ENCODE data around the gene MORC4. TPM values are rescaled to one million over a fixed set of nuclear protein-coding genes. Genes with fewer than 3 reads are reported as not detected.
A peak's percentile ranks its signal among the peaks of the same experiment; 100 is the strongest.

The MORC4 gene
- total RNA-seq, 1 donor from 2014 or later = 23.5 TPM

GRCh38 chrX:106901341-106901740 is 98.7 kb downstream of the MORC4 start:
- no peak for TF ChIP-seq CTCF (IDR thresholded peaks at IDR 0.05)
- no peak for DNase-seq (ENCODE audit: extremely low spot score, unreplicated experiment)
- H3K4me3 Mint-ChIP-seq (ENCODE audit: unreplicated experiment) = no peak overlapping the region
- no peak overlapping the region for H3K27ac Mint-ChIP-seq (ENCODE audit: unreplicated experiment)
- H3K4me1 Mint-ChIP-seq (ENCODE audit: unreplicated experiment) = peaks cover 20% of the 10 kb centered on the region
- no peaks in the 10 kb centered on the region for H3K27me3 Mint-ChIP-seq (ENCODE audit: unreplicated experiment)
- H3K9me3 Mint-ChIP-seq (ENCODE audit: unreplicated experiment) = no peaks in the 10 kb centered on the region
- no peaks in the 10 kb centered on the region for H3K36me3 Mint-ChIP-seq (ENCODE audit: unreplicated experiment)

- H3K4me3 Mint-ChIP-seq (ENCODE audit: unreplicated experiment) = no peak overlapping the region
- DNase-seq (ENCODE audit: extremely low spot score, unreplicated experiment) = no peak
Observed at GRCh38 chrX:106899841-106900240, 100.2 kb downstream of the MORC4 start.

GRCh38 chrX:106899276-106899675 is 100.7 kb downstream of the MORC4 start:
- H3K4me1 Mint-ChIP-seq (ENCODE audit: unreplicated experiment) = peaks cover 30% of the 10 kb centered on the region
- DNase-seq (ENCODE audit: extremely low spot score, unreplicated experiment) = no peak
- no peaks in the 10 kb centered on the region for H3K9me3 Mint-ChIP-seq (ENCODE audit: unreplicated experiment)
- H3K27ac Mint-ChIP-seq (ENCODE audit: unreplicated experiment) = no peak overlapping the region
- no peak overlapping the region for H3K4me3 Mint-ChIP-seq (ENCODE audit: unreplicated experiment)
- no peak for TF ChIP-seq CTCF (IDR thresholded peaks at IDR 0.05)
- no peaks in the 10 kb centered on the region for H3K36me3 Mint-ChIP-seq (ENCODE audit: unreplicated experiment)
- H3K27me3 Mint-ChIP-seq (ENCODE audit: unreplicated experiment) = no peaks in the 10 kb centered on the region

More at GRCh38 chrX:106899841-106900240, 100.2 kb downstream of the MORC4 start:
- Mint-ChIP-seq H3K36me3 (ENCODE audit: unreplicated experiment) (no peaks in the 10 kb centered on the region), H3K27ac (ENCODE audit: unreplicated experiment) (no peak overlapping the region), H3K27me3 (ENCODE audit: unreplicated experiment) (no peaks in the 10 kb centered on the region), H3K9me3 (ENCODE audit: unreplicated experiment) (no peaks in the 10 kb centered on the region), H3K4me1 (ENCODE audit: unreplicated experiment) (peaks cover 33% of the 10 kb centered on the region)
- no peak for TF ChIP-seq CTCF (IDR thresholded peaks at IDR 0.05)

- H3K27ac Mint-ChIP-seq (ENCODE audit: unreplicated experiment) = no peak overlapping the region
- peaks cover 23% of the 10 kb centered on the region for H3K4me1 Mint-ChIP-seq (ENCODE audit: unreplicated experiment)
- no peak for DNase-seq (ENCODE audit: extremely low spot score, unreplicated experiment)
- no peaks in the 10 kb centered on the region for H3K27me3 Mint-ChIP-seq (ENCODE audit: unreplicated experiment)
- no peak overlapping the region for H3K4me3 Mint-ChIP-seq (ENCODE audit: unreplicated experiment)
- TF ChIP-seq CTCF (IDR thresholded peaks at IDR 0.05) = peak; percentile 56
- no peaks in the 10 kb centered on the region for H3K9me3 Mint-ChIP-seq (ENCODE audit: unreplicated experiment)
- no peaks in the 10 kb centered on the region for H3K36me3 Mint-ChIP-seq (ENCODE audit: unreplicated experiment)
Observed at GRCh38 chrX:106898462-106898861, 101.5 kb downstream of the MORC4 start.

GRCh38 chrX:106897259-106897658 is 102.8 kb downstream of the MORC4 start:
- no peak for DNase-seq (ENCODE audit: extremely low spot score, unreplicated experiment)
- TF ChIP-seq CTCF (IDR thresholded peaks at IDR 0.05) = no peak
- Mint-ChIP-seq H3K4me1 (ENCODE audit: unreplicated experiment) (peaks cover 21% of the 10 kb centered on the region), H3K36me3 (ENCODE audit: unreplicated experiment) (no peaks in the 10 kb centered on the region), H3K4me3 (ENCODE audit: unreplicated experiment) (no peak overlapping the region), H3K27ac (ENCODE audit: unreplicated experiment) (no peak overlapping the region), H3K9me3 (ENCODE audit: unreplicated experiment) (no peaks in the 10 kb centered on the region), H3K27me3 (ENCODE audit: unreplicated experiment) (no peaks in the 10 kb centered on the region)

Measured in osteocyte (in vitro differentiated cells).